ENCODE results near the gene KRT79.

KRT79 gene

DNA sequence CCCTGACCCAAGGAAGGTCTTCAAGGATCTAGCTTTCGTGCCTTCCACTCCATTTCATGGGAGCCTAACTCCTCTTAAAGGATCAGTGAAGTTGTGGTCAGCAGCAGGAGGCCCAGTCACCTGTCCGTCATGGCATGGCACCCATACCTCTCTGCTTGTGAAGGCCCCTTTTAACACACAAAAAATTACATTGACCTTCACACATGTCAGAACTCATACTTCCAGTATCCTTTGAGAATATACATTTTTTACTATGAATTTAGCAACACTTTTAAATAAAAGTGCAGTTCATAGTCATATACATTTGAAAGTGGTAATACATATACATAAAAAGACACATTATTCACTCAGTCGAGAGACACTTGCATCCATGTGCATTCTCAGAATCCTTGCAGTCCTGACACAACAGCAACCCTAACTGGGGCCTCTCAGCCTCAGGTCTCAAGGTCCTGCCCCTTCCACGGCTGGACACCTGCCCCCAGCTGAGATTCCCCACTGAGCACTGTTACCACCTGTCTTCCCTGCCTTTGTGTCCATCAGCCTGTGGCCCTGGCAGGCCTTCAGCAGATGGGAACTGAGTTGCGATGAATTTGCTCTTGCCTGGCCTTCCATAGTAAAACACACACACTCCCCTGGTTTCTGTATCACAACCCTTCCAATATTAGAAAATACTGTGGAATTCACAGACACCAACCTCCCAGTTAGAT, 34.5 kb downstream of the KRT79 start:
- CTCF ChIA-PET = no interaction called here

DNA sequence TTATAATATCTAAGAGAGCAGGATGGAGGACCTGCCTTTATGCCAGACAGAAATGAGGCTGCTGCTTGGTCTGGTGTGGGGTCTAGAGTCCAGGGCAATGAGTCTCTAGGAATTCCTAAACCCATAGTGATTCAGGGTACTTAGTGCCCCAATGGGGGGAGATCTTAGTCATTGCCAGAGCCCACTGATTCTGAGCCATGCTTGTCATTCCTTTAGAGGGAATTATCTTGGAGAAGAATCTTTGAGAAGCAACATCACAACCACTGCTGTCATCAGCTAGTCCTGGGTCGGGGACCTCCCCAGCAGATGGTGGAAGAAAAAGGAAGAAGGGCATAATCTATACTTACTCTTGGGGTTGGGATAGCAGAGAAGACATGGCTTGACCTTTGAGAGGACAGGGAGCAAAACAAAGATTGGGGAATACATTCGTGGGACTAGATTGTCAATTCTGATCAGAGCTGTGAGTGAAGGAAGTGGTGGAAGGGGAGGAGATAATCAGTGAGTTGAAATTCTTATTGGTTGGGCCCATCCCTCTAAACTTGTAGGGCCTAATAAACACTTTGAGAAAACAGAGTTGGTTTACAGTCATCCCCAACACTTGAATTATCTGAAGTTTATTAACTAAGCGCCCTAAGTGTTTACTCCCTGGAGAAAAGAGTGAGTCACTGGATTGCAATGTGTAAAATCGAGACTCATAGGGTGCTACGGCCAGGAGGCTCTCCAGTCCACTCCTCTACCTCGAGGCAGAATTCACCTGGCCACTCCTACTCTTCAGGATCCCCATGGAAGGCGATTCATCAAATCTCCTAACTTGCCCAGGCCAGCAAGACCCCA, 35.2 kb downstream of the KRT79 start:
- ChIA-PET POLR2A (no interaction called here), CTCF (interaction anchor here (1.3 kb wide), 1 partner anchor 72 kb away, joined by 4 read pairs; no protein-coding TSS in a partner anchor)
- no peak overlapping the region for H3K4me3 ChIP-seq (ENCODE audit: low read depth, low read length)
- TF ChIP-seq, protein P1, sequence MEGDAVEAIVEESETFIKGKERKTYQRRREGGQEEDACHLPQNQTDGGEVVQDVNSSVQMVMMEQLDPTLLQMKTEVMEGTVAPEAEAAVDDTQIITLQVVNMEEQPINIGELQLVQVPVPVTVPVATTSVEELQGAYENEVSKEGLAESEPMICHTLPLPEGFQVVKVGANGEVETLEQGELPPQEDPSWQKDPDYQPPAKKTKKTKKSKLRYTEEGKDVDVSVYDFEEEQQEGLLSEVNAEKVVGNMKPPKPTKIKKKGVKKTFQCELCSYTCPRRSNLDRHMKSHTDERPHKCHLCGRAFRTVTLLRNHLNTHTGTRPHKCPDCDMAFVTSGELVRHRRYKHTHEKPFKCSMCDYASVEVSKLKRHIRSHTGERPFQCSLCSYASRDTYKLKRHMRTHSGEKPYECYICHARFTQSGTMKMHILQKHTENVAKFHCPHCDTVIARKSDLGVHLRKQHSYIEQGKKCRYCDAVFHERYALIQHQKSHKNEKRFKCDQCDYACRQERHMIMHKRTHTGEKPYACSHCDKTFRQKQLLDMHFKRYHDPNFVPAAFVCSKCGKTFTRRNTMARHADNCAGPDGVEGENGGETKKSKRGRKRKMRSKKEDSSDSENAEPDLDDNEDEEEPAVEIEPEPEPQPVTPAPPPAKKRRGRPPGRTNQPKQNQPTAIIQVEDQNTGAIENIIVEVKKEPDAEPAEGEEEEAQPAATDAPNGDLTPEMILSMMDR (IDR thresholded peaks at IDR 0.05; ENCODE audit: insufficient read depth, low read length, missing control alignments) = no peak
- DNase-seq (ENCODE audit: low read depth, low spot score) = no peak

More for the DNA sequence above, 34.5 kb downstream of the KRT79 start:
- TF ChIP-seq, protein P1 (IDR thresholded peaks at IDR 0.05; ENCODE audit: insufficient read depth, low read length, missing control alignments) = no peak
- no peak for DNase-seq (ENCODE audit: low read depth, low spot score)
- POLR2A ChIA-PET = no interaction called here
- no peak overlapping the region for H3K4me3 ChIP-seq (ENCODE audit: low read depth, low read length)

DNA sequence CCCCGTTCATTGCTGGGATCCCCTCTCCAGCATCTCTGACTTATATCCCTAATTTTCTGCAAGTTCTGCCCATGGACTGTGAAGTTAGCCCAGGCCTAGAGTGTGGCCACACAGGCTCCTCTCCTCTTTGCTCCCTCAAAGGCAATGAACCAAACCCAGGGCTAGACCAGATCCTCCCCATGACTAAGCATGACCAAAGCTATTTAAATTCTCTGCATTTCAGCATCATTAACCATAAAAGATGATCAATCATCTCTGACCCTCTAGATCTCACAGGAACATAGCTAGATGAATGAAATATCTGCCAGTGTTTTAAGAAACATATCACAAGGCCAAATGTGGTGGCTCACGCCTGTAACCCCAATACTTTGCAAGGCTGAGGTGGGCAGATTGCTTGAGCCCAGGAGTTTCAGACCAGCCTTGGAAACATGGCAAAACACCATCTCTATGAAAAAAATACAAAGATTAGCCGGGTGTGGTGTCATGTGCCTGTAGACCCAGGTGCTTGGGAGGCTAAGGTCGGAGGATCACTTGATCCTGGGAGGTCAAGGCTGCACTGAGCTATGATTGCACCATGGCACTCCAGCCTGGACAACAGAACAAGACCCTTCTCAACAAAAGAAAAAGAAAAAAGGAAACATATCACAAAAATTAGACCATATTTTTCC, 36.0 kb downstream of the KRT79 start:
- TF ChIP-seq, protein P1 (IDR thresholded peaks at IDR 0.05; ENCODE audit: insufficient read depth, low read length, missing control alignments) = no peak
- DNase-seq (ENCODE audit: low read depth, low spot score) = no peak
- ChIA-PET CTCF (interaction anchor here (1.3 kb wide), 1 partner anchor 72 kb away, joined by 4 read pairs; no protein-coding TSS in a partner anchor), POLR2A (no interaction called here)
- no peak overlapping the region for H3K4me3 ChIP-seq (ENCODE audit: low read depth, low read length)

DNA sequence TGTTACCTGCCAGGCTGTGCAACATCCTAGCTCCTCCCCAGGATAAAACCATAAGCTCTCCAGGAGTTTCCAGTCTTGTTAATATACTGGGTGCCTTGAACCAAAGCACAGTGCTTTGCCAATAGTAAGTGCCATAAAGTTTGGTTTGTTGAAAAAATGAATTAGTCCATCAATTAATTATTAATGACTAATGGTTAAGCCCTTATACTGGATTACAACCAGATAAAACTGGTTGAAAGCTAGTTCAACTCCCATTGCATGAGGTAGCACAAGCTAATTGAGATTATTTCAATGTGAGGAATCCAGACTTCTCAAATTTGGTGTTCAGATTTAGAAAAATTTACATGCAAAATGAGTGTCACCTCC, 36.6 kb downstream of the KRT79 start:
- H3K4me3 ChIP-seq (ENCODE audit: low read depth, low read length) = no peak overlapping the region
- DNase-seq (ENCODE audit: low read depth, low spot score) = no peak
- ChIA-PET POLR2A (no interaction called here), CTCF (interaction anchor here (1.3 to 1.5 kb wide), 2 partner anchors 73 to 87 kb away, joined by 4 read pairs; no protein-coding TSS in a partner anchor)
- TF ChIP-seq, protein P1 (IDR thresholded peaks at IDR 0.05; ENCODE audit: insufficient read depth, low read length, missing control alignments) = no peak

DNA sequence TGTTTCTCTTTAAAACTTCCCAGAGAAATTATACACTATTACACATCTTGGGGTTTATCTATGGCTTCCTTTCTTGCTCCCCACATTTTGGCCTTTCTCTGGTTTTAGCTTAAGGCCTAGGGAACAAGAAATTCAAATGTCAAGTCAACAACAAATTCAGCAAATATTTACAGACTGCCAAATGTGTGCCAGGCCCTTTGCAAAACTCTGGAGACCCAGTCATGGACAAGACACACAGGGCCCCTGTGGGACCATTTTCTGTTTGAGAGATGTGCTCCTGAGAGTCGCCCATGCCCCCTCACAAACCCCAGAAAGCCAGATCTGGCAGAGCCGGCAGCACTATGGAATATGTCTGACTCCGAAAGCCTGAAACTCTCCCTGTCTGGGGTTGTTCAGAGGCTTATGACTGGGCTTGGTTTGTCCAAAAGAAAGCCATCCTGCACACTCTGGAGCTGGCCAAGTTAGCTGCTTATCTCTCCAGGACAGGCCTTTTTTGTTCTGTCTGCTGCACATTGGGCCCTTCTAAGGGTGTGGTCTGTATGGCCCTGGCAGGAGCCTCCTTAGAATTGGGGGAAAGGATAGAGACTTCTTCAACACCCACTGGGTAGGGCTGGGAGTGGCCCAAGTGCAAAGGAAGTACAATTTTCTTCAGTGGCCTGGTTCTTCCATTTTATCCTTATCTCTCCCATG, 37.1 kb downstream of the KRT79 start:
- H3K4me3 ChIP-seq (ENCODE audit: low read depth, low read length) = no peak overlapping the region
- TF ChIP-seq, protein P1 (IDR thresholded peaks at IDR 0.05; ENCODE audit: insufficient read depth, low read length, missing control alignments) = no peak
- no peak for DNase-seq (ENCODE audit: low read depth, low spot score)
- POLR2A ChIA-PET = no interaction called here
- CTCF ChIA-PET = interaction anchor here (1.5 kb wide), 1 partner anchor 87 kb away, joined by 4 read pairs; no protein-coding TSS in a partner anchor
